Mesothelial cell of epicardium (in vitro differentiated cells): Measurements from ENCODE around the gene PDHX. TPM values are rescaled to one million over a fixed set of nuclear protein-coding genes. Genes with fewer than 3 reads are reported as not detected.

Experiments
- DNase-seq, 2 experiments: peaks; one replicate each; pipeline ENCODE4 v3.0.0; 2021; ENCODE audit warnings: low spot score in 2 of 2; ENCODE audit not compliant: unreplicated experiment in 2 of 2
- H3K27ac Mint-ChIP-seq: 2 replicates; pipeline ENCODE4 v1.8.0; 2021; ENCODE audit warnings: mixed read lengths
- H3K27me3 Mint-ChIP-seq: 2 replicates; pipeline ENCODE4 v1.8.0; 2021; ENCODE audit warnings: low read depth, mixed read lengths
- H3K36me3 Mint-ChIP-seq: 2 replicates; pipeline ENCODE4 v1.8.0; 2021; ENCODE audit warnings: mixed read lengths
- H3K4me1 Mint-ChIP-seq: 2 replicates; pipeline ENCODE4 v1.8.0; 2021; ENCODE audit warnings: mixed read lengths
- H3K4me3 Mint-ChIP-seq: 2 replicates; pipeline ENCODE4 v1.8.0; 2021; ENCODE audit warnings: mild to moderate bottlenecking, moderate library complexity, mixed read lengths
- H3K9me3 Mint-ChIP-seq: 2 replicates; pipeline ENCODE4 v1.8.0; 2021; ENCODE audit warnings: mixed read lengths
- CTCF ChIP-seq: fragments of 200-600 bp; sonication (generic); IDR thresholded peaks from one replicate; pipeline ENCODE4 v1.5.0; 2021; ENCODE audit warnings: antibody characterized with exemption; ENCODE audit not compliant: unreplicated experiment
- total RNA-seq: library from RNA; stranded (reverse); gene quantifications from 3 replicates; pipeline ENCODE4 v1.2.1, GENCODE V29; 2021

The PDHX gene
- total RNA-seq, 1 donor from 2014 or later = 43.0 TPM

DNA sequence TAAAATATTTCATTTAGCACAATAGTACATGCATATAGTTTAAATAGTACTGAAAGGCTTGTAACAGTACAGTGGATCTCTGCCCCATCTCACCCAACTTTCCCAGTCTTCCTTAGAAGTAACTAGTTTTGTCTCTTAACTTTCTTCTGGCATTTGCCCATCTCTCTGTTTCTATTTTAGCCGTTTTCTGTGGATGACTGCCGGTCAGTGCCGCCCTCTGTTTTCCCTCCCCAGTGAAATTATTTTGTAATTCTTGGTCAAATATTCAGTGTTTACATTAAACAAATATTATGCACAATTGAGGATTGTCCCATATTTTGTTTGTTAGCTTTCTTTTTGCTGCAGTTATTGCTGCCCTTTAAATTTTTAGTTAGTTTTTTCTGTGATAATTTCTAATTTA is 8.3 kb downstream of the PDHX start:
- H3K27ac Mint-ChIP-seq = peak overlapping the region; percentile 44
- no peaks in the 10 kb centered on the region for H3K9me3 Mint-ChIP-seq
- TF ChIP-seq CTCF = no peak
- no peaks in the 10 kb centered on the region for H3K27me3 Mint-ChIP-seq
- H3K4me1 Mint-ChIP-seq = peaks cover 36% of the 10 kb centered on the region
- no peak overlapping the region for H3K4me3 Mint-ChIP-seq
- peaks cover 3% of the 10 kb centered on the region for H3K36me3 Mint-ChIP-seq
- DNase-seq = no peak

DNA sequence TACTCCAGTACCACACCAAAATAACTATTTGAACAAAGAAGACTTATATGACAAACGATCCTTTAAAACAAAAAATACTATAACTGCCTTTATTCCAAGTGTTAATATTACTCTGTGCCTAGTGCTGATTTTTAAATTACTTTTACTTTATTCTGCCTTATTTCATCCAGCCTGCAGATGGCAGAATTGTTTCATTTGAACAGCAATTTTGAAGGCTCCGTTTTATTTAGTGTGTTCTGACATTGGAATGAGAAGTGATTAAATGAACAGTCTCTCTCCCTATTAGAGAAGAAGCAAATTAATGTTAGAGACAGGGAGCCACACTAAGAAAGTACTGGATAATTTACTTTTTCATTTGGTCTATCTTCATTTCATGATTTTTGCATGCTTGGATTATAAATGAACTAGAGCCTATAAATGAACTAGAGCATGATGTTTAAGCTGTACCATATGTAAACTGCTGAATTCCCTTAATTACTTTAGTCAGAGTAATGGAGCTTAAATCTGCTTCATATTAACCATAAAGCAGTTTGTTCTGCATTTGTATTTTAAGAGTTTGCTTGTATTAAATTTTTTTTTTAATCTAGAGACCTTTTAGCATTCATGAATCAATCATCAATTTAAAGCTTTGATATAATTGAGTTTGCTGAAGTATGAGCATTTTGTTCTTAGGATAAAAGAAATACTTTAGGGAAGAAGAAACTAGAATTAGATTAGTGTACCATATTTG is 9.8 kb downstream of the PDHX start:
- peak; percentile 56 for TF ChIP-seq CTCF
- Mint-ChIP-seq H3K27me3 (no peaks in the 10 kb centered on the region), H3K27ac (no peak overlapping the region), H3K4me3 (no peak overlapping the region), H3K36me3 (peaks cover 3% of the 10 kb centered on the region), H3K9me3 (no peaks in the 10 kb centered on the region), H3K4me1 (peaks cover 31% of the 10 kb centered on the region)
- no peak for DNase-seq

GRCh38 chr11:34926831-34927132 is 10.4 kb downstream of the PDHX start:
- Mint-ChIP-seq H3K36me3 (peaks cover 3% of the 10 kb centered on the region), H3K4me3 (no peak overlapping the region), H3K27ac (no peak overlapping the region), H3K9me3 (no peaks in the 10 kb centered on the region), H3K27me3 (no peaks in the 10 kb centered on the region), H3K4me1 (peaks cover 30% of the 10 kb centered on the region)
- DNase-seq = no peak
- TF ChIP-seq CTCF = no peak

GRCh38 chr11:34928268-34928959 is 12.0 kb downstream of the PDHX start:
- no peaks in the 10 kb centered on the region for H3K27me3 Mint-ChIP-seq
- H3K9me3 Mint-ChIP-seq = no peaks in the 10 kb centered on the region
- no peak overlapping the region for H3K4me3 Mint-ChIP-seq
- TF ChIP-seq CTCF = no peak
- no peak for DNase-seq
- H3K4me1 Mint-ChIP-seq = peaks cover 30% of the 10 kb centered on the region
- H3K36me3 Mint-ChIP-seq = peaks cover 12% of the 10 kb centered on the region
- no peak overlapping the region for H3K27ac Mint-ChIP-seq

DNA sequence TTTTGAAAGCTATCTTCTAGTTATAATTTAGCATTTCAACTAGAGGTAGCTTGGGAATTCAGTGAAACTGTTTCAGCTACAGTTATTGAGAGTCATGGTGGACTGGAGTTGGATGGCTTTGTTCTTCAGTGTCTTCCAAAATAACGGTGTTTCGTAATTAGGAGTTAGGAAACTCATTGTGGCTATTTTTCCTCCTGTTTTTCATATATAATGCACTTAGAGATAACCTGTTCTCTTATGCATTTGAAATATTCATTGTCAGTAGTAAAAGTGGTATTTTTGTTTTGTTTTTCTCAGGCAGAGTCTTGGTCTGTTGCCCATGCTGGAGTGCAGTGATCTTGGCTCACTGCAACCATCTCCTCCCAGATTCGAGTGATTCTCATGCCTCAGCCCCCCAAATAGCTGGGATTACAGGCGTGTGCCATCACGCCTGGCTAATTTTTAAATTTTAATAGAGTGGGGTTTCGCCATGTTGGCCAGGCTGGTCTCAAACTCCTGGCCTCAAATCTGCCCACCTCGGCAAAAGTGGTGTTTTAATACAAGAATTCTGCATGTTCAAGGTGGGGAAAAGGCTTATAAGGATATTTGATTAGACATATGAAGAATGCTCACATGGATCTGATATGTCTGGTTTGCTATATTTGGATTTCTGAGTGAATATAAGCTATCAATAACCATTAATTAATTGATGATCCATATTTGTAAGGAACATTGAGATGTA is 12.7 kb downstream of the PDHX start:
- no peak for TF ChIP-seq CTCF
- no peak for DNase-seq
- peaks cover 17% of the 10 kb centered on the region for H3K36me3 Mint-ChIP-seq
- H3K4me1 Mint-ChIP-seq = peaks cover 30% of the 10 kb centered on the region
- no peak overlapping the region for H3K4me3 Mint-ChIP-seq
- H3K27me3 Mint-ChIP-seq = no peaks in the 10 kb centered on the region
- no peaks in the 10 kb centered on the region for H3K9me3 Mint-ChIP-seq
- H3K27ac Mint-ChIP-seq = no peak overlapping the region
